Effector memory CD8-positive, alpha-beta T cell (primary cell): ENCODE results near the gene ST6GAL2.

Experiments used
- ATAC-seq: fragments of 150-1000 bp; cut with Tn5 transposase; replicated peaks from 2 replicates; pipeline ENCODE4 v1.10.0; 2021; ENCODE audit warnings: mild to moderate bottlenecking, moderate library complexity
- DNase-seq, 3 experiments: peaks; one replicate each; pipeline ENCODE4 v3.0.0; 2021
- H3K27ac Mint-ChIP-seq, 2 donors: one replicate each; pipeline ENCODE4 v1.8.0; 2022; ENCODE audit warnings: mild to moderate bottlenecking in 2 of 2, mixed read lengths in 2 of 2, moderate library complexity in 2 of 2
- H3K27me3 Mint-ChIP-seq, 2 donors: one replicate each; pipeline ENCODE4 v1.8.0; 2022; ENCODE audit warnings: mixed read lengths in 2 of 2
- H3K36me3 Mint-ChIP-seq: one replicate; pipeline ENCODE4 v1.8.0; 2022; ENCODE audit warnings: mild to moderate bottlenecking, moderate library complexity, mixed read lengths; ENCODE audit not compliant: insufficient read depth
- H3K4me1 Mint-ChIP-seq, 2 donors: one replicate each; pipeline ENCODE4 v1.8.0; 2022; ENCODE audit warnings: low read depth in 2 of 2, mixed read lengths in 2 of 2
- H3K4me3 Mint-ChIP-seq, 2 donors: one replicate each; pipeline ENCODE4 v1.8.0; 2022; ENCODE audit warnings: mild to moderate bottlenecking in 2 of 2, mixed read lengths in 2 of 2, moderate library complexity in 2 of 2
- H3K9me3 Mint-ChIP-seq, 2 donors: one replicate each; pipeline ENCODE4 v1.8.0; 2022; ENCODE audit warnings: mixed read lengths in 2 of 2

The ST6GAL2 gene

GRCh38 chr2:106851881-106852501, 34.0 kb downstream of the ST6GAL2 start:
- Mint-ChIP-seq H3K36me3 (no peaks in the 10 kb centered on the region), H3K4me3 (no peak overlapping the region), H3K9me3 (peaks cover 3 to 8% of the 10 kb centered on the region in 2 donors), H3K27me3 (no peaks in the 10 kb centered on the region), H3K27ac (no peak overlapping the region), H3K4me1 (no peaks in the 10 kb centered on the region)
- no peak for ATAC-seq
- DNase-seq = no peak

- Mint-ChIP-seq H3K27ac (no peak overlapping the region), H3K36me3 (no peaks in the 10 kb centered on the region), H3K27me3 (no peaks in the 10 kb centered on the region), H3K9me3 (peaks cover 3 to 8% of the 10 kb centered on the region in 2 donors), H3K4me3 (no peak overlapping the region), H3K4me1 (no peaks in the 10 kb centered on the region)
- ATAC-seq = no peak
- no peak for DNase-seq
These were observed 34.7 kb downstream of the ST6GAL2 start for GRCh38 chr2:106851087-106851874.

GRCh38 chr2:106849253-106849652, 36.7 kb downstream of the ST6GAL2 start:
- no peak for DNase-seq
- no peak for ATAC-seq
- Mint-ChIP-seq H3K4me3 (no peak overlapping the region), H3K36me3 (no peaks in the 10 kb centered on the region), H3K27me3 (no peaks in the 10 kb centered on the region), H3K27ac (no peak overlapping the region), H3K9me3 (peaks cover 3 to 8% of the 10 kb centered on the region in 2 donors), H3K4me1 (no peaks in the 10 kb centered on the region)

GRCh38 chr2:106847366-106847765, 38.6 kb downstream of the ST6GAL2 start:
- H3K36me3 Mint-ChIP-seq = no peaks in the 10 kb centered on the region
- DNase-seq = no peak
- no peak overlapping the region for H3K27ac Mint-ChIP-seq
- H3K4me1 Mint-ChIP-seq = no peaks in the 10 kb centered on the region
- ATAC-seq = no peak
- no peak overlapping the region for H3K4me3 Mint-ChIP-seq
- no peaks in the 10 kb centered on the region for H3K27me3 Mint-ChIP-seq
- peaks cover 0 to 3% of the 10 kb centered on the region in 2 donors for H3K9me3 Mint-ChIP-seq

- DNase-seq (no peak), ATAC-seq (no peak)
- H3K4me3 Mint-ChIP-seq = no peak overlapping the region
- H3K36me3 Mint-ChIP-seq = no peaks in the 10 kb centered on the region
- H3K9me3 Mint-ChIP-seq = no peaks in the 10 kb centered on the region
- H3K27me3 Mint-ChIP-seq = no peaks in the 10 kb centered on the region
- no peak overlapping the region for H3K27ac Mint-ChIP-seq
- no peaks in the 10 kb centered on the region for H3K4me1 Mint-ChIP-seq
These were observed 40.3 kb downstream of the ST6GAL2 start for GRCh38 chr2:106845716-106846115.

GRCh38 chr2:106843910-106844250, 42.1 kb downstream of the ST6GAL2 start:
- Mint-ChIP-seq H3K9me3 (no peaks in the 10 kb centered on the region), H3K27ac (no peak overlapping the region), H3K36me3 (no peaks in the 10 kb centered on the region), H3K4me1 (no peaks in the 10 kb centered on the region), H3K4me3 (no peak overlapping the region), H3K27me3 (no peaks in the 10 kb centered on the region)
- ATAC-seq = no peak
- DNase-seq = no peak

- Mint-ChIP-seq H3K4me3 (no peak overlapping the region), H3K27ac (no peak overlapping the region), H3K36me3 (no peaks in the 10 kb centered on the region), H3K27me3 (no peaks in the 10 kb centered on the region), H3K4me1 (no peaks in the 10 kb centered on the region), H3K9me3 (no peaks in the 10 kb centered on the region)
- DNase-seq = no peak
- no peak for ATAC-seq
These were observed 42.7 kb downstream of the ST6GAL2 start for GRCh38 chr2:106843001-106843909.

- H3K36me3 Mint-ChIP-seq = no peaks in the 10 kb centered on the region
- ATAC-seq = no peak
- no peak overlapping the region for H3K4me3 Mint-ChIP-seq
- no peaks in the 10 kb centered on the region for H3K27me3 Mint-ChIP-seq
- no peaks in the 10 kb centered on the region for H3K4me1 Mint-ChIP-seq
- H3K9me3 Mint-ChIP-seq = no peaks in the 10 kb centered on the region
- no peak overlapping the region for H3K27ac Mint-ChIP-seq
- no peak for DNase-seq
These were observed 43.9 kb downstream of the ST6GAL2 start for GRCh38 chr2:106841886-106842645.

- no peak overlapping the region for H3K27ac Mint-ChIP-seq
- H3K4me1 Mint-ChIP-seq = no peaks in the 10 kb centered on the region
- no peaks in the 10 kb centered on the region for H3K36me3 Mint-ChIP-seq
- no peaks in the 10 kb centered on the region for H3K9me3 Mint-ChIP-seq
- no peaks in the 10 kb centered on the region for H3K27me3 Mint-ChIP-seq
- no peak for DNase-seq
- no peak overlapping the region for H3K4me3 Mint-ChIP-seq
- ATAC-seq = no peak
These were observed 45.1 kb downstream of the ST6GAL2 start for GRCh38 chr2:106840818-106841217.

GRCh38 chr2:106839849-106840595, 45.9 kb downstream of the ST6GAL2 start:
- Mint-ChIP-seq H3K27ac (no peak overlapping the region), H3K27me3 (no peaks in the 10 kb centered on the region), H3K4me1 (no peaks in the 10 kb centered on the region), H3K9me3 (no peaks in the 10 kb centered on the region), H3K36me3 (no peaks in the 10 kb centered on the region), H3K4me3 (no peak overlapping the region)
- no peak for DNase-seq
- no peak for ATAC-seq

- no peak for ATAC-seq
- Mint-ChIP-seq H3K4me1 (no peaks in the 10 kb centered on the region), H3K36me3 (no peaks in the 10 kb centered on the region), H3K9me3 (peaks cover 0 to 5% of the 10 kb centered on the region in 2 donors), H3K4me3 (no peak overlapping the region), H3K27me3 (no peaks in the 10 kb centered on the region), H3K27ac (no peak overlapping the region)
- no peak for DNase-seq
These were observed 52.7 kb downstream of the ST6GAL2 start for GRCh38 chr2:106833256-106833655.

- Mint-ChIP-seq H3K27ac (no peak overlapping the region), H3K36me3 (no peaks in the 10 kb centered on the region), H3K27me3 (no peaks in the 10 kb centered on the region), H3K9me3 (peaks cover 0 to 5% of the 10 kb centered on the region in 2 donors), H3K4me1 (no peaks in the 10 kb centered on the region), H3K4me3 (no peak overlapping the region)
- DNase-seq = no peak
- ATAC-seq = no peak
These were observed 54.0 kb downstream of the ST6GAL2 start for GRCh38 chr2:106831816-106832569.
